ENCODE results near the gene NCOA5. TPM values are rescaled to one million over a fixed set of nuclear protein-coding genes. Genes with fewer than 3 reads are reported as not detected.

NCOA5 gene
- total RNA-seq, 1 experiment from 2014 or later = 55.4 TPM

DNA sequence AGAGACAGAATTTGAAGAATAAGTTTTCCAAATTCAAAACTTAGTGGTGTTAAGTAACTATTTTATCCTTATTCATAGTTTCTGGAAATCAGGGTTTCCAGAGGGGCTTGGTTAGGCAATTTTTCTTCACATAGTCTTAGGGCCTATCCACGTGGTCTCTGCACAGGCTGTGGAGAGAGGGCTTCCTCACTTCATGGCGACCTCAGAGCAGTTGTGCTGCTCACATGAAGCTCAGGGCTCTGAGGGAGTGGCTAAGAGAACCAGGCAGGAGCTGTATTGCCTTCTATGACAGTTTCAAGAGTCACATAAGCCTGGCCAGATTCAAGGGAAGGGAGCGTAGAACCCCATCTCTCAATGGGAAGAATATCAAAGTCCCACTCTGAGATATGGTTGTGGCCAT, 14.5 kb upstream of the NCOA5 start:
- CTCF ChIA-PET = no interaction called here
- no peaks in the 10 kb centered on the region for H3K4me1 ChIP-seq (ENCODE audit: insufficient read depth, low read length, poor library complexity, severe bottlenecking)
- no peaks in the 10 kb centered on the region for H3K9me3 ChIP-seq (ENCODE audit: low read depth, low read length, poor library complexity, severe bottlenecking)
- TF ChIP-seq, protein P1, sequence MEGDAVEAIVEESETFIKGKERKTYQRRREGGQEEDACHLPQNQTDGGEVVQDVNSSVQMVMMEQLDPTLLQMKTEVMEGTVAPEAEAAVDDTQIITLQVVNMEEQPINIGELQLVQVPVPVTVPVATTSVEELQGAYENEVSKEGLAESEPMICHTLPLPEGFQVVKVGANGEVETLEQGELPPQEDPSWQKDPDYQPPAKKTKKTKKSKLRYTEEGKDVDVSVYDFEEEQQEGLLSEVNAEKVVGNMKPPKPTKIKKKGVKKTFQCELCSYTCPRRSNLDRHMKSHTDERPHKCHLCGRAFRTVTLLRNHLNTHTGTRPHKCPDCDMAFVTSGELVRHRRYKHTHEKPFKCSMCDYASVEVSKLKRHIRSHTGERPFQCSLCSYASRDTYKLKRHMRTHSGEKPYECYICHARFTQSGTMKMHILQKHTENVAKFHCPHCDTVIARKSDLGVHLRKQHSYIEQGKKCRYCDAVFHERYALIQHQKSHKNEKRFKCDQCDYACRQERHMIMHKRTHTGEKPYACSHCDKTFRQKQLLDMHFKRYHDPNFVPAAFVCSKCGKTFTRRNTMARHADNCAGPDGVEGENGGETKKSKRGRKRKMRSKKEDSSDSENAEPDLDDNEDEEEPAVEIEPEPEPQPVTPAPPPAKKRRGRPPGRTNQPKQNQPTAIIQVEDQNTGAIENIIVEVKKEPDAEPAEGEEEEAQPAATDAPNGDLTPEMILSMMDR (conservative IDR thresholded peaks at IDR 0.05; ENCODE audit: low read depth, low read length) = no peak
- TF ChIP-seq EZH2 (IDR thresholded peaks at IDR 0.05; ENCODE audit: borderline replicate concordance, low read depth, low read length, poor library complexity, severe bottlenecking) = no peak
- no peak for DNase-seq (ENCODE audit: low spot score)
- no peaks in the 10 kb centered on the region for H3K36me3 ChIP-seq (ENCODE audit: insufficient read depth, low read length, poor library complexity, severe bottlenecking)
- H3K27me3 ChIP-seq (replicated peaks; ENCODE audit: insufficient read depth, low read depth, low read length, poor library complexity) = peaks cover 20% of the 10 kb centered on the region
- intact Hi-C loops (cut with micrococcal nuclease; ENCODE audit: unreplicated experiment) = no loop called here
- POLR2A ChIA-PET (ENCODE audit: low non-redundant PET) = no interaction called here
- no peak overlapping the region for H3K4me3 ChIP-seq (ENCODE audit: low read depth, low read length, poor library complexity, severe bottlenecking)
- no TSS peak for BruUV-seq (replicated peaks)
- H3K27ac ChIP-seq (ENCODE audit: low read depth, low read length, poor library complexity, severe bottlenecking) = no peak overlapping the region

DNA sequence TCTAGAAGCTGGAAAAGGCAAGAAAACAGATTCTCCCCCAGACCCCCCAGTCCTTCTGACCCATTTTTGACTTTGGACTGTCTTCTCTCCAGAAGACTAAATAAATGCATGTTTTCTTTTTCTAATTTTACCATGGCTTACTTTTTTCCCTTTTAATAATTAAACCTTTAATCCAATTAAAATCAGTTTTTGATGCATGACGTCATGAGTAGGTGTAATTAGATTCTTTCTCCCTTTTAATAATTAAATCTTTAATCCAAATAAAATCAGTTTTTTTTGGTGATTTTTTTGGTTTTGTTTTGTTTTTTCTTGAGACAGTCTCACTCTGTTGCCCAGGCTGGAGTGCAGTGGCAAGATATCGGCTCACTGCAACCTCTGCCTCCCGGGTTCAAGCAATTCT, 13.2 kb upstream of the NCOA5 start:
- no peak for DNase-seq (ENCODE audit: low spot score)
- H3K36me3 ChIP-seq (ENCODE audit: insufficient read depth, low read length, poor library complexity, severe bottlenecking) = no peaks in the 10 kb centered on the region
- H3K4me3 ChIP-seq (ENCODE audit: low read depth, low read length, poor library complexity, severe bottlenecking) = no peak overlapping the region
- no peak overlapping the region for H3K27ac ChIP-seq (ENCODE audit: low read depth, low read length, poor library complexity, severe bottlenecking)
- ChIA-PET CTCF (no interaction called here), POLR2A (ENCODE audit: low non-redundant PET) (no interaction called here)
- H3K9me3 ChIP-seq (ENCODE audit: low read depth, low read length, poor library complexity, severe bottlenecking) = no peaks in the 10 kb centered on the region
- BruUV-seq (replicated peaks) = no TSS peak
- intact Hi-C loops (cut with micrococcal nuclease; ENCODE audit: unreplicated experiment) = no loop called here
- H3K27me3 ChIP-seq (replicated peaks; ENCODE audit: insufficient read depth, low read depth, low read length, poor library complexity) = peaks cover 16% of the 10 kb centered on the region
- TF ChIP-seq EZH2 (IDR thresholded peaks at IDR 0.05; ENCODE audit: borderline replicate concordance, low read depth, low read length, poor library complexity, severe bottlenecking) = no peak
- TF ChIP-seq, protein P1 (conservative IDR thresholded peaks at IDR 0.05; ENCODE audit: low read depth, low read length) = no peak
- no peaks in the 10 kb centered on the region for H3K4me1 ChIP-seq (ENCODE audit: insufficient read depth, low read length, poor library complexity, severe bottlenecking)

DNA sequence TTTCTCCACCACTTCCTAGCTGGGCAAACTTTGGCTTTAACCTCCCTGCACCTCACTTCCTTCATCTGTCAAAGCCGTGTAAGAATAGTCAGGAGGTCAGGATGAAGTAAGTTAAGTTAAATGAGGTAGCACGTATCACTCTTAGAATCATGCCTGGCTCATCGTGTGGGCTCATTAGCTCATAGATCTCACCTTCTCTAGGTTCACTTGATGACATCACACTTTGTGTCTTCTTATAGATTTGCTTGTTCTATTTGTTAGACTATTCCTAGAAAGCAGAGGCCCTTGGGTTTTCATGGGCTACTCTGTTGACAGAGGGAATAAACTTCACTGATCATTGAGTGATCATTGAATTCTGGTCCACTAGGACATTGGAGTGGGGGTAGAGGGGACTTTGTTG, 12.2 kb upstream of the NCOA5 start:
- no peaks in the 10 kb centered on the region for H3K36me3 ChIP-seq (ENCODE audit: insufficient read depth, low read length, poor library complexity, severe bottlenecking)
- no peaks in the 10 kb centered on the region for H3K9me3 ChIP-seq (ENCODE audit: low read depth, low read length, poor library complexity, severe bottlenecking)
- ChIA-PET CTCF (no interaction called here), POLR2A (ENCODE audit: low non-redundant PET) (no interaction called here)
- peaks cover 13% of the 10 kb centered on the region for H3K27me3 ChIP-seq (replicated peaks; ENCODE audit: insufficient read depth, low read depth, low read length, poor library complexity)
- DNase-seq (ENCODE audit: low spot score) = no peak
- intact Hi-C loops (cut with micrococcal nuclease; ENCODE audit: unreplicated experiment) = no loop called here
- no peaks in the 10 kb centered on the region for H3K4me1 ChIP-seq (ENCODE audit: insufficient read depth, low read length, poor library complexity, severe bottlenecking)
- no peak overlapping the region for H3K27ac ChIP-seq (ENCODE audit: low read depth, low read length, poor library complexity, severe bottlenecking)
- TF ChIP-seq EZH2 (IDR thresholded peaks at IDR 0.05; ENCODE audit: borderline replicate concordance, low read depth, low read length, poor library complexity, severe bottlenecking) = no peak
- TF ChIP-seq, protein P1 (conservative IDR thresholded peaks at IDR 0.05; ENCODE audit: low read depth, low read length) = no peak
- no TSS peak for BruUV-seq (replicated peaks)
- H3K4me3 ChIP-seq (ENCODE audit: low read depth, low read length, poor library complexity, severe bottlenecking) = no peak overlapping the region
